Parathyroid adenoma (tissue), 2 donors: Measurements from ENCODE around the gene ETV3.
"Not testable (repeated sequence)": the region's sequence is repeated elsewhere in the genome, so short reads cannot be mapped to it uniquely, and the experiment has no call there.

ENCODE experiments used
- H2AFZ ChIP-seq: fragments of 300-600 bp; sonication (generic); one replicate; pipeline ENCODE4 v1.7.0; 2017; ENCODE audit warnings: antibody characterized with exemption, mild to moderate bottlenecking
- H3K27ac ChIP-seq: fragments of 300-600 bp; sonication (generic); one replicate; pipeline ENCODE4 v1.7.0; 2017
- H3K27me3 ChIP-seq: fragments of 300-600 bp; sonication (generic); one replicate; pipeline ENCODE4 v1.7.0; 2017; ENCODE audit warnings: low read length; ENCODE audit not compliant: control insufficient read depth, insufficient read depth
- H3K36me3 ChIP-seq: fragments of 300-600 bp; sonication (generic); one replicate; pipeline ENCODE4 v1.7.0; 2017; ENCODE audit warnings: low read length; ENCODE audit not compliant: control insufficient read depth, insufficient read depth
- H3K4me1 ChIP-seq: fragments of 300-600 bp; sonication (generic); one replicate; pipeline ENCODE4 v1.7.0; 2017; ENCODE audit warnings: control low read depth
- H3K4me2 ChIP-seq: fragments of 300-600 bp; sonication (generic); one replicate; pipeline ENCODE4 v1.7.0; 2017; ENCODE audit warnings: low read length
- H3K4me3 ChIP-seq: fragments of 300-600 bp; sonication (generic); one replicate; pipeline ENCODE4 v1.7.0; 2017; ENCODE audit warnings: low read depth, low read length
- H3K79me2 ChIP-seq: fragments of 300-600 bp; sonication (generic); one replicate; pipeline ENCODE4 v1.7.0; 2017; ENCODE audit warnings: control low read depth
- H3K9ac ChIP-seq: fragments of 300-600 bp; sonication (generic); one replicate; pipeline ENCODE4 v1.7.0; 2017; ENCODE audit warnings: mild to moderate bottlenecking
- H3K9me3 ChIP-seq: fragments of 300-600 bp; sonication (generic); one replicate; pipeline ENCODE4 v1.7.0; 2017; ENCODE audit warnings: low read length; ENCODE audit not compliant: control insufficient read depth
- TF ChIP-seq, protein P1 (sequence below): fragments of 300-600 bp; sonication (generic); IDR thresholded peaks from one replicate; pipeline ENCODE4 v1.7.0; 2017; ENCODE audit warnings: antibody characterized with exemption, mild to moderate bottlenecking
- donor health status: primary hyperparathyroidism.

Gene ETV3

DNA sequence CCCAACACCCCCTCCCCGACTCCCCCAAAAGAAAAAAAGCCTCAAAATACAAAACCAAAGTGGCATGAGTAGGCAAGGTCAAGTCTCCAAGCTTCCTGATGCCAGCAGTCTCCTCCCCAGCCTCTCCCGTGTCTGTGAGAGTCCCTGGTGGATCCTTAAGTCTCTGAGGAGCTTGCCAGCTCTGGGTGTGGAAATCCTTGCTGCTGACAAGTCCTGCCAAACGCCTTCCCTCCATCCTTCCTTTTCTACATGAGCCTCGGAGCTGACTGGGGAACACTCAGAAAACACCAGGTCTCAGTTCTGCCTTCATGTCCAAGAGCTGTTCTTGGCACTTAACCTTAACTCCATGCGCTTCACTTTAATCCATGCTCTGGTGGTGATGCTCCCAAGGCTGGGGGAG is 34.9 kb downstream of the ETV3 start:
- Histone ChIP-seq H3K9ac (no peak overlapping the region), H3K4me2 (no peak overlapping the region), H3K27me3 (no peaks in the 10 kb centered on the region), H3K4me3 (no peak overlapping the region), H3K36me3 (no peaks in the 10 kb centered on the region), H3K27ac (no peak overlapping the region), H2AFZ (no peak overlapping the region), H3K79me2 (no peaks in the 10 kb centered on the region), H3K4me1 (no peaks in the 10 kb centered on the region), H3K9me3 (no peaks in the 10 kb centered on the region)
- TF ChIP-seq, protein P1, sequence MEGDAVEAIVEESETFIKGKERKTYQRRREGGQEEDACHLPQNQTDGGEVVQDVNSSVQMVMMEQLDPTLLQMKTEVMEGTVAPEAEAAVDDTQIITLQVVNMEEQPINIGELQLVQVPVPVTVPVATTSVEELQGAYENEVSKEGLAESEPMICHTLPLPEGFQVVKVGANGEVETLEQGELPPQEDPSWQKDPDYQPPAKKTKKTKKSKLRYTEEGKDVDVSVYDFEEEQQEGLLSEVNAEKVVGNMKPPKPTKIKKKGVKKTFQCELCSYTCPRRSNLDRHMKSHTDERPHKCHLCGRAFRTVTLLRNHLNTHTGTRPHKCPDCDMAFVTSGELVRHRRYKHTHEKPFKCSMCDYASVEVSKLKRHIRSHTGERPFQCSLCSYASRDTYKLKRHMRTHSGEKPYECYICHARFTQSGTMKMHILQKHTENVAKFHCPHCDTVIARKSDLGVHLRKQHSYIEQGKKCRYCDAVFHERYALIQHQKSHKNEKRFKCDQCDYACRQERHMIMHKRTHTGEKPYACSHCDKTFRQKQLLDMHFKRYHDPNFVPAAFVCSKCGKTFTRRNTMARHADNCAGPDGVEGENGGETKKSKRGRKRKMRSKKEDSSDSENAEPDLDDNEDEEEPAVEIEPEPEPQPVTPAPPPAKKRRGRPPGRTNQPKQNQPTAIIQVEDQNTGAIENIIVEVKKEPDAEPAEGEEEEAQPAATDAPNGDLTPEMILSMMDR: no peak

DNA sequence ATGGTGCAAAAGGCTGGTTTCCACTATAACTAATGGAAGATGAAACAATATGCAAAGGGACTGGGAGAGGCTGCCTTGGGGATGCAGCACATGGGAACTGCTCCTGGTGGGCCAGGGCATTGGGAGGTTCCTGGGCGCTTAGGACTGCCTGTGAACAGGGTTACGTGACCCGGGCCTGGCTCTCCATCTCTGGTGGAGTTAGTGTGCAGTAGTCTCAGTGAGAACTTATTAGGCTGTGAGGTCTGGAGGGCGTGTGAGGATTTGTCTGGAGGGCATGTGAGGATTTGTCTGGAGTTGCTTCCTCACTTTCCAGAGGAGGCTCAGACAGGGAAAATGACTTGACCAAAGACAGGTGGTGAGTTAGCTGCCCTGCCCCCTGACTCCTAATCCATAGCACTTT is 37.0 kb downstream of the ETV3 start:
- H3K4me3 ChIP-seq: no peak overlapping the region
- no peaks in the 10 kb centered on the region for H3K36me3 ChIP-seq
- H3K9ac ChIP-seq: no peak overlapping the region
- no peak overlapping the region for H2AFZ ChIP-seq
- H3K27me3 ChIP-seq: no peaks in the 10 kb centered on the region
- H3K79me2 ChIP-seq: no peaks in the 10 kb centered on the region
- H3K4me1 ChIP-seq: no peaks in the 10 kb centered on the region
- TF ChIP-seq, protein P1: no peak
- no peaks in the 10 kb centered on the region for H3K9me3 ChIP-seq
- H3K4me2 ChIP-seq: no peak overlapping the region
- H3K27ac ChIP-seq: no peak overlapping the region

DNA sequence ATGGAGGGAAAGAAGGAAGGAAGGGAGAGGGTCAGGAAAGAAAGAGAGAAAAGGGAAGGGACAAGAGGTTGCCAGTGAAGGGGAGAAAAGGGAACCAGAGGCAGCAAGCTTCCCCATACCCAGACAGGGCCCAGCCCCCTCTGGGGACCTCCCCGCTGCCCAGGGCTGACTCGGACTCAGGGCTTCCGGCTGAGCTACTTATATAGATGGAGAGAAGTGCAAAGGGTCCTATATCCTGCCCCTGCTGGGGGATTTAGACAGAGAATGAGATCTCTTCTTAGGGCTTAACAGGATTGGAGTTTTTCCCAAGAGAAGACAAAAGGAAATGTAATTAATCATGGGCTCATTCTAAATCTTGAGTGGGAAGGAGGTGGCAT is 38.6 kb downstream of the ETV3 start, which contains the start of gene ETV3L:
TSS of gene ETV3L (minus strand) at position 176 of the 377 bp plus-strand sequence. CDS start 285 bp downstream, outside the sequence.
- H3K36me3 ChIP-seq: no peaks in the 10 kb centered on the region
- H3K4me2 ChIP-seq: no peak within 1 kb of the TSS
- H3K27ac ChIP-seq: no peak within 1 kb of the TSS
- no peaks in the 10 kb centered on the region for H3K27me3 ChIP-seq
- no peak within 1 kb of the TSS for H3K9ac ChIP-seq
- H2AFZ ChIP-seq: no peak within 1 kb of the TSS
- no peaks in the 10 kb centered on the region for H3K9me3 ChIP-seq
- H3K79me2 ChIP-seq: no peaks in the 10 kb centered on the region
- no peaks in the 10 kb centered on the region for H3K4me1 ChIP-seq
- no peak within 1 kb of the TSS for H3K4me3 ChIP-seq
- TF ChIP-seq, protein P1: no peak

DNA sequence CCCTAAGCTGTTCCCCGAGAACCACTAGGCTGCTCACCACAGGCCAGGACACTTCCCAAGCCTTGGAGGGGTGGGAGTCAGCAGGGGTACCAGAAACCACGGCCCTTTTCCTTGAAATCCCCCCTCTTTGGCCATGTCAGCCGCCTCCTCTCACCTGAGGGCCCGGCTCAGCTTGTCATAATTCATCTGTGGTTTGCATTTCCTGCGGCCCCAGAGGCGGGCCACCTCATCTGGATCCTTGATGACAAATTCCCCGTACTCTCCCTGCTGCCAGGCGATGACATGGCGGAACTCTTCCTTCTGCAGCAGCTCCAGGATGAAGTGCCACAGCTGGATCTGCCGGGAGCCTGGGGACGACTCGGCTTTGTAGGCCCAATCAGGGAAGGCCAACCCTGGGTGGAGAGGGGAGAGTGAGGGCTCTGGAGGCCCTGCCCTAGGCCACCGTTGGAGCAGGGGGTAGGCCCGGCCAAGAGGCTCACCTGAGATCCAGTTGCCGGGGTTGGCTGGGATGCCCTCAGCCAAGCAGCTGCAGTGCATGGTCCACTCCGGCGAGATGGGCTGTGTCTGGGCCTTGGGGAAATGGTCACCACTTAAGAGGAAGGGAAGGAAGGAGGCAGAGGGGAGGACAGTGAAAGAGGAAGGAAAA is 39.1 kb downstream of the ETV3 start:
- not testable (repeated sequence) for H3K27me3 ChIP-seq, H3K4me2 ChIP-seq, H3K9me3 ChIP-seq, H3K79me2 ChIP-seq, H3K9ac ChIP-seq, H3K27ac ChIP-seq, H3K4me3 ChIP-seq, H3K4me1 ChIP-seq, H3K36me3 ChIP-seq, H2AFZ ChIP-seq

DNA sequence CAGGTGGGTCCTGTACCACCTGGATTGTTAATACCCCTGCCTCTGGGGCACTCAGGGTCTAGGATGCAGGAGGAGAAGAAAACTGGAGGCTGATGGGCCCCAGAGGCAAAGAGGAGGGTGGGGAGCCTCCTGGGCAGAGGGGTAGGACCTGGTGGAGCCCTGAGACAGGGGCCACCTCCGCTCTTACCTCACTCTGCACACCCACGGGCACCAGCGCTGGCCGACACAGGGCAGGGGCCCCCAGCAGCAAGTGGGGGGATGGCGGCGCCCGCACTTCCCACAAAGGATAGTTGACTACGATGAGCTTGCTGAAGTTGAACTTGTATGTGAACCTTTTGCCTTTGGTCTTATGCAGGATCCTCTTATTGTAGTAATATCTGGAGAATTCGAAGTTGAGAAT is 39.7 kb downstream of the ETV3 start:
- H2AFZ ChIP-seq: no peak overlapping the region
- TF ChIP-seq, protein P1: no peak
- H3K9me3 ChIP-seq: no peaks in the 10 kb centered on the region
- no peaks in the 10 kb centered on the region for H3K27me3 ChIP-seq
- H3K79me2 ChIP-seq: no peaks in the 10 kb centered on the region
- no peak overlapping the region for H3K9ac ChIP-seq
- H3K4me3 ChIP-seq: no peak overlapping the region
- H3K36me3 ChIP-seq: no peaks in the 10 kb centered on the region
- H3K4me2 ChIP-seq: no peak overlapping the region
- H3K27ac ChIP-seq: no peak overlapping the region
- no peaks in the 10 kb centered on the region for H3K4me1 ChIP-seq
